NCI-H2196 treated with DMSO at 0.1 percent for 48 hours (cell line): ENCODE measurements around the gene ABCA4.

ENCODE experiments used
- DNase-seq: peaks from one replicate; lab custom pipeline; 2025; ENCODE audit not compliant: unreplicated experiment; lab: John Stamatoyannopoulos, UW

Gene ABCA4

DNA sequence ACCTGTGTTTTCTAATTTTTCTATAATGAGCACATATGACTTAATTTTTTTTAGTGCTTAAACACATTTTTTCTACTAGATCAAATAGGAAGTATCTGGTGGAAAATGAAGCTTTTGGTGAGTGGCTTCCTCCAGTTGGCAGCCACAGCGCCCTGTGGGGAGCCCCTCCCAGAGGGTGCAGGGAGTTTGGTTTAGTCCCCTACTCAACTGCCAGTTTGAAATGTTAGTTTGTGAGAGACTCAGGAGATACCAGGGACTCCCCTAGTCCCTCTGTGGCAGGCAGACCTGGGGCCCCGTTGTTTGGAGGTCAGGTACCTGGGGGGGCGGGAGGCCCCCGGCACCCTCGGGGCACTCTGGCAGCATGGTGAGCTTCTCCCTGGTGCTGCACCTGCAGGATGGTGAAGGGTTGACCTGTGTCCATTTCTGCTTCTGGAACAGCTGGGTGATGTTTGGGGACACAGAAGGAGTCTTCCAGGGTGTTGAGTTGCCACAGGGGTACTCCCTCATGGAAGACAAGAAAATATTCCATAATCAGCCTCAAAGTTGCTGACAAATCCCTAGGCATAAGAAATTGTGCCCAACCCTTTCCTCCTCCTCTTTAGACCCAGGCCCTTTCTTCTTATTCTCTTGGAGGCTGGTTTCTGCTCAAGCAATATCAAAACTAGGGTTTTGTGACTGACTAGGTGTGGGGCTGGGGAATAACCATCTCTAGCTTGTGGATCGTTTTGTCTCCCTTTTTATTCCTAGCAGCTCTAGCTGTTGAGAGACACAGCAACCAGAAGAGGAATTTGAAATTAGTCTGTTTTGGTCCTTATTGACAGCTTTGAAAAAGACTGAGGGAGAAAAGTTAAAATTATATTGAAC lies 91.6 kb downstream of the ABCA4 start:
- DNase-seq: no peak

DNA sequence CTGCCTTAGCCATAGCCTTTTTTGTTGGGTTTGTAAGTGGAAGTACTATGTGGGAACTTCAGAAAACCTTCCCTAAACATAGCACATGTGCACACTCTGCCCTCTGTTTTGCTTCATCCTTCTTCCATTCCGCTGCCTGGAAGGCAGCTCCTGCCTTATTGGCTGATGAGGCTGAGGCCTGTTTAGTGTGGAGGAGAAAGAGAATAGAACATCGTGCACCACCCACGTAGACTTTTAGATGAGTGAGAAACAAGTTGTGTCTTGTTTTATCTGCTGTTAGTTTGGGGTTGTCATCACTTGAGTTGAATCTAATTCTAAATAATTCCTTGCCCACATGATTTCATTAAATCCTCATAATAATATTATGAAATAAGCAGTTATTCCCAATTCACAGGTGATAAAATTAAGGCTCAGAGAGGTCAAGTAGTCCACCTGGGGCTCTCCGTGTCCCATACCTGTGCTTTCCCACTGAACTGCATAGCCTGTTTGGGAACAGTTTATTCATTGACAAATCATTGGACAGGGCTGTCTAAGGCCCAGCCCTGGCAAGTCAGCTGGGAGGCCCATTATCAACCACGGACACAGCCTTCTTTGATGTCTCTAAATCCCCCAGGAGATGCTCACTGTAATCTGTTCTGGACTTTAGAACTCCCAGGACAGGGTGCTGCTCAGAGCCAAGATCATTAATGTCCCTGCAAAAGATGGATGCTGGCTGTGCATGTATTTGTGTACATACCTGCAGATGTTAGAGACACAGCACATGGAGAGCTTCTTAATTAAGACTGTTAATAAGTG lies 93.0 kb downstream of the ABCA4 start:
- no peak for DNase-seq

DNA sequence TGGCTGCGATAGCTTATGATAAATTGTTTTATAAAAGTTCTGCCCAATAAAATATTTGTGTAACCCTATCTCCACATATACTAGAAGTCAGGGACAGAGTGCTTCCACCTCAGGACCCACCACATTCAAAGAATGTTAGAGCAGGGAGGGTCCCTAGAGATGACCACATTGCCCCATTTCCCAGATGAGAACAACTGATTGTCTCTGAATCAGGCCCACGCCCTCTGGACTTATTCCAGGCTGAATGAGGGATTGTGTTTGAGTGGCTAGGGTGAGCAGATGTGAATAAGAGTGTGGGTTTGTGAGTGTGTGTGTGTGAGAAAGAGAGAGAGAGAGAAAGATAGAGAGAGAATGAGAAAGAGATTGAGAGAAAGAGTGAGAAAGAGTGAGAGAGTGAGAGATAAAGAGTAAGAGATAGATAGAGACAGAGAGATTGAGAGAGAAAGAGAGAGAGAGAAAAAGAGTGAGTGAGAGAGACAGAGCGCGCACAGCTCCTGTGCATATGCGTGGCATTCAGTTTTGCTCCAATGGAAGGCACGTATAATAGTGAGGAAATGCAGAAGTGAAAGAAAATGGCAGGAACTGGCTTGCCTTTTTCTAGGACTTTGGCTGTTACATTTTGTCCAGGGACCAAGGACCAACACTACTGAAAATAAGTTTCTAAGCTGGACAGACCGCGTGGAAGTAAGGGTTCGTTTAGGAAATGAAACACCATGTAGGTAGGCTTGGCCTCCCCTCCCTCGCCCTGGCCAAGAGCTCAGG lies 94.1 kb downstream of the ABCA4 start:
- DNase-seq: no peak

DNA sequence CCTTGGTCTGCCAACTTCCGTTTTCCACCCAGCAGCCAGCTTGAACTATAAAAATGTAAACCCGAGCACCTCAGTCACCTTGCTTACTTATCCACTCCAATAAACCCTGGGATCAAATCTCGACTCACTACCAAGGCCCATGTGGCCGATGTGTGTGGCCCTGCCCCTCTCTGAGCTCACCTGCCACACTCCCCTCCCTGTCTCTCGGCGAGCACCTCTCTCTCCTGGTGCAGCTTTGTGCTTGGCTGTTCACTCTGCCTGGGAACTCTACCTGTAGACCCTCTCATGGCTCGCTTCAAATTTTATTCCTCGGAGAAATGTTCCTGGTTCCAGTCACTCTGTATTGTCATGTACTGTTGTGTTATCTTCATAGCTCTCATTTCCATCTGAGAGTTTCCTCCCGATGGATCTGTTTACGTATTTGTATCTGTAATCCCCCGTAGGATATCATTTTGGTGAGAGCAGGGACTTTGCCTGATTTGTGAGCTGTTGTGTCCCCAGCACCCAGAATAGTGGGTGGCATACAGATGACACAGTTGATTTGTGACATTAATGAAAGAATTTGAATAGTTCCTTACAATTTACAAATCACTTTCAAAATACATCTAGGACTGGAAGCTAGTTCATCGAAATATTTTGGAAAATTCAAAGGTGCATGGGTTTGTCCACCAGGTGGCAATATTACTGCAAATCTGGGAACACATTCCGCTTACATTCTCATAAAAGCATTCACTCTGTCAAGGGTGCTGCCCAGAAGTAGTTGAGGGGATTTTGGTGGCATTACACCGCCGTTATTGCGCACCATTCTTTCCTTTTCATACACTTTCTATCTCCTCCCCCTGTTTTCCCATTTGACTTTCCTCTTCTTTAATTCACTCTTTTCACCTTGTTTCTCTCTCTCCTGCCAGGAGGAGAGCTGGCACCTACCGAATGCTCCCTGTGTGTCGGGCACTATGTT lies 95.3 kb downstream of the ABCA4 start:
- DNase-seq: peak; percentile 18

GRCh38 chr1:94024104-94024792 lies 96.7 kb downstream of the ABCA4 start:
- DNase-seq: no peak

- DNase-seq: peak; percentile 45
These were observed 98.3 kb downstream of the ABCA4 start for GRCh38 chr1:94022471-94023189.

- no peak for DNase-seq
These were observed 100.0 kb downstream of the ABCA4 start for GRCh38 chr1:94020764-94021579.

- no peak for DNase-seq
These were observed 101.6 kb downstream of the ABCA4 start for GRCh38 chr1:94019327-94019726.

DNA sequence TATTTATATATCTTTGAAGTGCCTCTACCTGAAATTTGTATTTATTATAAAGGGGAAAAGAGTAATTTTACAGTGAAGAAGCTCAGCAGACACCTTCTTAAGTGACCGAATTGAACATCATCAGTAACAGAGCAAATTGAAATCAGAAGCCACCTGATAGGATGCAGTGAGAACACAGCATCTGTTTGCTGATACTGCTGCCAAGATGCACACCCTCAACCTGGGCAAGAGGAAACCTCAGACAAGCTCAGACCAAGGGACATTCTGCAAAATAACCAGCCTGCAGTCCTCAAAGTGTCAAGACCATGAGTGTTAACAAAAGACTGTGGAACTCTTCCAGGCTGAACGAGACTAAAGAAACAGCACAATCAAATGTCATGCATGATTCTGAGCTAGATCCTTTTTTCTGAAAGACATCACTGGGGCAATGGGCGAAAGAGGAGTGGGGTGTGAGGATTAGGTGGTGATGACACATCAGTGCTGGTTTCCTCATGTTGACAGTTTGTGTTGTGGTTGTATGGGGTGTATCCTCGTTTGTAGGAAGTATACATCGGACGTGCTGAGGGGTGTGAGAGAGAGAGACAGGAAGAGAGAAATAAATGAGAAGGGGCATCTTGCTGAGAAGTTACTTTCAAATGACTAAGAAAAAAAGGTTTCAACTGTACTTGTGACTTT lies 103.7 kb downstream of the ABCA4 start:
- no peak for DNase-seq

DNA sequence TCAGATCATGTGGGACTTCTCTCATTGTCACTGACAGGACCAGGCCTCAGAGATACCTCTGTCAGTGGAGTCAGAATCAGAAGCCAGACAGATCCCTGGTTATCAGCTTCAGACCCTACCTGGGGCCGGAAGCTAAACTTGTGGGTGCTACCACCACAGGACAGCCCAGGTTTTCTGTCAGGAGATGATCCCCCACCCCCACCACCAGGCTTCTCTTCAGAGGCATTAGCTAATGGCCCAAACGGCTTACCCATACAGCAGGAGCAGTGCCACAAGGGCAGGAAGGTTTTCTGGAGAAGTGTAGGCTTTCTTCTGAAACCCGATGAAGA lies 105.5 kb downstream of the ABCA4 start:
- DNase-seq: no peak

- no peak for DNase-seq
These were observed 106.1 kb downstream of the ABCA4 start for GRCh38 chr1:94014635-94015488.

GRCh38 chr1:94014087-94014486 lies 106.9 kb downstream of the ABCA4 start:
- DNase-seq: no peak

DNA sequence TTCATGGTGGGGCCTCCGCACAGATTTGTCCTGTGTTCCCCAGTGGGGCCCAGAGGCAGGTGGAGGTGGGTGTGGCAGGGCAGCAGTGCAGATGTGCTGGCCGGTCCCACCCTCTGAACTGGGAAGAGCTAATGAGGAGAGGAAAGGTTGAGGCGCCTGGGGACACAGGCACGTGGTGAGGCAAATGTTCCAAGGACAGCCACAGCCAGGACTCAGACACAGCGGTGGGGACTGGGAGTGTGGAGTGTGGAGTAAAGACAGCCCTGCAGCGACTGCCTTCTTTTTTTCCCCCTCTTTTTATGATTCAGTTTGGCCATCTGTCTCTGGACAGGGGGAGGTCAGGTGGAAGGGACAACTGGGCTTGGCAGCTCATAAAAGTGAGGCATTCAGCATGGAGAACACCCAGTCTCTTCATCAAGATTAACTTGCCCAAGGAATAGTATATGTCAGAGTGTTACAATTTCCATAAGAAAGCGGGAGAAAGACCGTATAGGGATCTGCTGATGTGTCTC lies 107.5 kb downstream of the ABCA4 start:
- no peak for DNase-seq

DNA sequence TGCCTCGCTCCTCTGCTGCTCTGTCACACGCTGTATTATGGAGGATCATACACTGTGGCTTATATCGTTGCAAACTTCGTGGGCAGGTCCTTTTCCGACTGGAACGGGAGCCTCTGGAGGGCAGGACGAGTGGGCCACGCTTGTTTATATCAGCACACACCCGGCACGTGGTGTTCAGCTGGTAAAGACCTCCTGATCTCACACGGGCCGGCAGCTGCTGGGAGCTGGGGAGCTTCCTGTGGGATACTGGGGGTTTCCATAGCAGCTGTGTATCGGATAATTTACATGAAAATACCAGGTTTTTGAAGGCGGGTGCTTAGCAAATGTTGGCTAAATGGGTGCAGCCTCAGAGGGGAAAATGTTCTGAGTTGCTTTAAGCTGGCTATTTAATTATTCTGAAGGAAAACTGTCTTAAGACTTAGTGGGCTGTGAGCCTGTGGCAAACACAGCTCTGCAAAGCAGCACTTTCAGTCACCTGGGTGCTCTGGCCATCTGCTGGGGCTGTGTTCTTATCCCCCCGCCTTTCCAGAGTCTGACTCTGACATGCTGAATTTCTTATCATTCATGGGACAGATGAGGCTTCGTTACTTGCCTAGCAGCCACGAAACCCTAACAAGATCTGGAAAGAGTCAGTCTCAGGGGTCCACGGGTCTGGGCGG lies 108.1 kb downstream of the ABCA4 start:
- DNase-seq: no peak

GRCh38 chr1:94011709-94012595 lies 109.0 kb downstream of the ABCA4 start:
- DNase-seq: no peak
